K562 (cell line): ENCODE results near the gene MYH3. TPM values are rescaled to one million over a fixed set of nuclear protein-coding genes. Genes with fewer than 3 reads are reported as not detected.
A peak's percentile ranks its signal among the peaks of the same experiment; 100 is the strongest.

ENCODE experiments used
- ATF1 ChIP-seq, 2 experiments: fragments of 450-650 bp in 1 of 2; IDR thresholded peaks; 2 replicates each; pipeline ENCODE4 v1.6.1; 2016; ENCODE audit warnings: missing compliant biosample characterization in 1 of 2, missing genetic modification characterization in 1 of 2
- CREM ChIP-seq: IDR thresholded peaks from 2 replicates; pipeline ENCODE4 v1.6.1; 2014; ENCODE audit warnings: antibody characterized with exemption, low read depth
- FOXM1 ChIP-seq, 2 experiments: fragments of 450-650 bp in 1 of 2; sonication (generic) in 1 of 2; formaldehyde crosslinking in 1 of 2; IDR thresholded peaks; 2 replicates each; pipeline versions ENCODE4 v1.6.1 to v1.9.0; 2017 to 2022; ENCODE audit warnings: low read depth in 2 of 2, mild to moderate bottlenecking in 2 of 2, missing genetic modification reagents in 1 of 2, moderate library complexity in 1 of 2
- FOXP1 ChIP-seq: sonication (generic); formaldehyde crosslinking; IDR thresholded peaks from 2 replicates; pipeline ENCODE4 v1.8.0; 2022; ENCODE audit warnings: mild to moderate bottlenecking, missing genetic modification reagents
- GATA2 ChIP-seq: sonication (generic); formaldehyde crosslinking; IDR thresholded peaks from 2 replicates; pipeline ENCODE4 v1.4.0; 2020; ENCODE audit warnings: mild to moderate bottlenecking, missing genetic modification reagents
- NCOA6 ChIP-seq: fragments of 450-650 bp; IDR thresholded peaks from 2 replicates; pipeline ENCODE4 v1.6.1; 2017; ENCODE audit warnings: mild to moderate bottlenecking
- NR2C2 ChIP-seq, 2 experiments: fragments of 200-800 bp in 1 of 2; sonication (Bioruptor generic) in 1 of 2; sonication (generic) in 1 of 2; formaldehyde crosslinking in 1 of 2; IDR thresholded peaks; 2 replicates each; pipeline versions ENCODE4 v1.6.1 to v1.8.0; 2016 to 2022; ENCODE audit warnings: mild to moderate bottlenecking in 1 of 2, missing compliant biosample characterization in 1 of 2, missing genetic modification characterization in 1 of 2, missing genetic modification reagents in 1 of 2
- PHF20 ChIP-seq: fragments of 450-650 bp; IDR thresholded peaks from 2 replicates; pipeline ENCODE4 v1.6.1; 2018; ENCODE audit not compliant: partially characterized antibody
- POLR2B ChIP-seq: fragments of 450-650 bp; IDR thresholded peaks from 2 replicates; pipeline ENCODE4 v1.6.1; 2018; ENCODE audit warnings: low read depth; ENCODE audit not compliant: partially characterized antibody
- SMARCA4 ChIP-seq: fragments of 450-650 bp; IDR thresholded peaks from 2 replicates; pipeline ENCODE4 v1.6.1; 2016
- TCFL5 ChIP-seq: fragments of 250-450 bp; sonication (Bioruptor Pico); conservative IDR thresholded peaks from 2 replicates; pipeline ENCODE4 v1.6.1; 2021; ENCODE audit warnings: mild to moderate bottlenecking, moderate library complexity, matching md5 sums
- ZBTB17 ChIP-seq: fragments of 450-650 bp; formaldehyde crosslinking; IDR thresholded peaks from 2 replicates; pipeline ENCODE4 v1.4.0; 2020; ENCODE audit warnings: mild to moderate bottlenecking
- ZBTB40 ChIP-seq, 2 experiments: fragments of 450-650 bp in 1 of 2; sonication (generic) in 1 of 2; formaldehyde crosslinking in 1 of 2; IDR thresholded peaks; 2 replicates each; pipeline versions ENCODE4 v1.7.1 to v1.9.0; 2016 to 2022; ENCODE audit warnings: inconsistent platforms in 1 of 2, mild to moderate bottlenecking in 1 of 2, missing genetic modification reagents in 1 of 2
- ZNF239 ChIP-seq: fragments of 250-450 bp; sonication (Bioruptor Pico); IDR thresholded peaks from 2 replicates; pipeline ENCODE4 v1.4.0; 2020; ENCODE audit warnings: mild to moderate bottlenecking
- ZNF766 ChIP-seq: fragments of 200-800 bp; sonication (Bioruptor generic); conservative IDR thresholded peaks from 2 replicates; pipeline ENCODE4 v1.6.1; 2016; ENCODE audit warnings: missing genetic modification characterization, missing compliant biosample characterization
- polyA plus RNA-seq, 8 experiments: library from polyadenylated mRNA; depleted of rRNA in 4 of 8; stranded (reverse) in 5 of 8; unstranded in 3 of 8; fragments of >200 nt; fragmentation: Nextera tagmentation in 2 of 8; fragmentation: Illumina TruSeq in 1 of 8; extraction: Ambion mirVana in 2 of 8; extraction: Trizol in 1 of 8; gene quantifications; 2 replicates each; pipeline versions ENCODE4 v1.2.1 to v1.2.3, GENCODE V29; 2011 to 2014; ENCODE audit warnings: inconsistent platforms in 1 of 8, missing spikeins in 1 of 8
- total RNA-seq, 7 experiments: library from RNA; depleted of rRNA in 6 of 7; stranded (reverse); fragments of >200 nt in 6 of 7; fragmentation: Illumina TruSeq in 2 of 7; extraction: Trizol in 2 of 7; gene quantifications; 2 replicates each; pipeline versions ENCODE4 v1.2.1 to v1.2.3, GENCODE V29; 2011 to 2021; ENCODE audit warnings: low replicate concordance in 1 of 7
- TF ChIP-seq, protein P1 (sequence below), 3 experiments: fragments of 200-800 bp in 1 of 3; sonication (Bioruptor generic) in 1 of 3; sonication (generic) in 1 of 3; formaldehyde crosslinking in 1 of 3; IDR thresholded peaks; 2 replicates each; pipeline versions ENCODE4 v1.6.1 to v1.8.0; 2016 to 2022; ENCODE audit warnings: mild to moderate bottlenecking in 2 of 3, missing compliant biosample characterization in 2 of 3, missing genetic modification characterization in 2 of 3, missing genetic modification reagents in 1 of 3

Gene MYH3
- total and polyA plus RNA-seq, 9 of the 15 experiments (the other 6 are each of a cell fraction or from before 2014, with no cell fraction given) = 0.24 to 0.75 (median 0.40) TPM; not detected in 1

- TF ChIP-seq ZBTB40 (IDR thresholded peaks at IDR 0.05) = peak; percentile 96
- no peak for TF ChIP-seq ZBTB40 (CRISPR knock-in tag; IDR thresholded peaks at IDR 0.05)
- TF ChIP-seq, protein P1, sequence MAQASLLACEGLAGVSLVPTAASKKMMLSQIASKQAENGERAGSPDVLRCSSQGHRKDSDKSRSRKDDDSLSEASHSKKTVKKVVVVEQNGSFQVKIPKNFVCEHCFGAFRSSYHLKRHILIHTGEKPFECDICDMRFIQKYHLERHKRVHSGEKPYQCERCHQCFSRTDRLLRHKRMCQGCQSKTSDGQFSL (CRISPR knock-in tag; IDR thresholded peaks at IDR 0.05) = no peak
- TF ChIP-seq, protein P1 (tag; IDR thresholded peaks at IDR 0.05) = no peak
- TF ChIP-seq FOXM1 (IDR thresholded peaks at IDR 0.05; ENCODE audit: low read depth) = no peak
- TF ChIP-seq FOXM1 (CRISPR knock-in tag; IDR thresholded peaks at IDR 0.05; ENCODE audit: low read depth) = no peak
- peak; percentile 72 for TF ChIP-seq PHF20
- TF ChIP-seq ZNF239 = no peak
- no peak for TF ChIP-seq SMARCA4
- TF ChIP-seq ZNF766 (CRISPR knock-in tag) = no peak
- TF ChIP-seq ATF1 (CRISPR knock-in tag; IDR thresholded peaks at IDR 0.05) = no peak
- peak; percentile 69 for TF ChIP-seq ATF1 (tag; IDR thresholded peaks at IDR 0.05)
- no peak for TF ChIP-seq GATA2 (CRISPR knock-in tag)
- no peak for TF ChIP-seq ZBTB17 (CRISPR knock-in tag)
- TF ChIP-seq CREM = peak; percentile 67
- TF ChIP-seq POLR2B = peak; percentile 62
- no peak for TF ChIP-seq NCOA6
- TF ChIP-seq FOXP1 = 0 out of 2 replicates have a peak, but pooled peaks have one; percentile 42
- no peak for TF ChIP-seq TCFL5
- no peak for TF ChIP-seq NR2C2 (CRISPR knock-in tag; IDR thresholded peaks at IDR 0.05)
- TF ChIP-seq NR2C2 (tag; IDR thresholded peaks at IDR 0.05) = peak; percentile 94
Observed at GRCh38 chr17:10697092-10698081, 40.3 kb upstream of the MYH3 start, which contains the start of the genes ADPRM and SCO1 (continued).
